H1 (cell line): ENCODE results near the gene ZNF33A. TPM values are rescaled to one million over a fixed set of nuclear protein-coding genes. Genes with fewer than 3 reads are reported as not detected.

Experiments
- ASH2L ChIP-seq: fragments of 200-600, 300-600 bp; sonication (generic); IDR thresholded peaks from one replicate; pipeline ENCODE4 v1.7.1; 2017; ENCODE audit warnings: low read length
- BCL11A ChIP-seq, 2 experiments: IDR thresholded peaks; one replicate each; pipeline ENCODE4 v1.6.1; 2011; ENCODE audit warnings: low read depth in 2 of 2, low read length in 2 of 2, mild to moderate bottlenecking in 2 of 2
- BRCA1 ChIP-seq: IDR thresholded peaks from 2 replicates; pipeline ENCODE4 v1.6.1; 2012; ENCODE audit warnings: low read depth, low read length, improper control_type of control experiment
- CHD2 ChIP-seq: IDR thresholded peaks from 2 replicates; pipeline ENCODE4 v1.6.1; 2012; ENCODE audit warnings: low read length, improper control_type of control experiment
- GABPA ChIP-seq: IDR thresholded peaks from 2 replicates; pipeline ENCODE4 v1.6.1; 2011; ENCODE audit warnings: mild to moderate bottlenecking, low read length, moderate library complexity, borderline replicate concordance; ENCODE audit not compliant: insufficient read depth
- GTF2F1 ChIP-seq: IDR thresholded peaks from 2 replicates; pipeline ENCODE4 v1.6.1; 2012; ENCODE audit warnings: low read depth, low read length, improper control_type of control experiment, borderline replicate concordance
- PHF8 ChIP-seq: fragments of 200-600 bp; sonication (generic); conservative IDR thresholded peaks from 2 replicates; pipeline ENCODE4 v1.7.1; 2012; ENCODE audit warnings: low read depth, mild to moderate bottlenecking, inconsistent platforms, low read length, moderate library complexity
- SIN3A ChIP-seq, 2 experiments: IDR thresholded peaks in 1 of 2; conservative IDR thresholded peaks in 1 of 2; 2 replicates each; pipeline ENCODE4 v1.6.1; 2011 to 2012; ENCODE audit warnings: low read length in 2 of 2, improper control_type of control experiment in 1 of 2, low read depth in 1 of 2, mild to moderate bottlenecking in 1 of 2
- TAF1 ChIP-seq: IDR thresholded peaks from 2 replicates; pipeline ENCODE4 v1.6.1; 2011; ENCODE audit warnings: mild to moderate bottlenecking, low read depth, low read length
- TAF7 ChIP-seq: optimal IDR thresholded peaks from 2 replicates; pipeline ENCODE3; 2011; ENCODE audit warnings: low read depth, mild to moderate bottlenecking, inconsistent platforms, low read length, moderate library complexity, borderline replicate concordance
- polyA plus RNA-seq, 7 experiments: library from polyadenylated mRNA; depleted of rRNA in 3 of 7; stranded (reverse) in 5 of 7; unstranded in 2 of 7; fragments of >200 nt in 5 of 7; fragments of 200-250 nt in 2 of 7; gene quantifications; 1 replicate in 5 of 7; 2 replicates in 1 of 7; 4 replicates in 1 of 7; pipeline versions ENCODE4 v1.2.1 to v1.2.3, GENCODE V29; 2011 to 2013; ENCODE audit warnings: missing spikeins in 2 of 7, mixed read lengths in 2 of 7
- total RNA-seq: library from RNA; stranded (reverse); fragmentation: NEBNext Ultra II Directional; extraction: Animal tissue kit (Norgen Biotek cat#: 25700); gene quantifications from 2 replicates; pipeline ENCODE4 v1.2.1, GENCODE V29; 2021
- TF ChIP-seq, protein P1 (sequence below): fragments of 300-600 bp; sonication (generic); IDR thresholded peaks from 2 replicates; pipeline ENCODE4 v1.7.1; 2012; ENCODE audit warnings: low read length, moderate library complexity, mild to moderate bottlenecking, inconsistent platforms; ENCODE audit not compliant: insufficient replicate concordance

The ZNF33A gene
- total and polyA plus RNA-seq, 2 of the 8 experiments (the other 6 are each of a cell fraction or from before 2014, with no cell fraction given), result 6.0 to 48.3 TPM

GRCh38 chr10:38093816-38094157, 83.3 kb downstream of the ZNF33A start (continued):
- TF ChIP-seq, protein P1, sequence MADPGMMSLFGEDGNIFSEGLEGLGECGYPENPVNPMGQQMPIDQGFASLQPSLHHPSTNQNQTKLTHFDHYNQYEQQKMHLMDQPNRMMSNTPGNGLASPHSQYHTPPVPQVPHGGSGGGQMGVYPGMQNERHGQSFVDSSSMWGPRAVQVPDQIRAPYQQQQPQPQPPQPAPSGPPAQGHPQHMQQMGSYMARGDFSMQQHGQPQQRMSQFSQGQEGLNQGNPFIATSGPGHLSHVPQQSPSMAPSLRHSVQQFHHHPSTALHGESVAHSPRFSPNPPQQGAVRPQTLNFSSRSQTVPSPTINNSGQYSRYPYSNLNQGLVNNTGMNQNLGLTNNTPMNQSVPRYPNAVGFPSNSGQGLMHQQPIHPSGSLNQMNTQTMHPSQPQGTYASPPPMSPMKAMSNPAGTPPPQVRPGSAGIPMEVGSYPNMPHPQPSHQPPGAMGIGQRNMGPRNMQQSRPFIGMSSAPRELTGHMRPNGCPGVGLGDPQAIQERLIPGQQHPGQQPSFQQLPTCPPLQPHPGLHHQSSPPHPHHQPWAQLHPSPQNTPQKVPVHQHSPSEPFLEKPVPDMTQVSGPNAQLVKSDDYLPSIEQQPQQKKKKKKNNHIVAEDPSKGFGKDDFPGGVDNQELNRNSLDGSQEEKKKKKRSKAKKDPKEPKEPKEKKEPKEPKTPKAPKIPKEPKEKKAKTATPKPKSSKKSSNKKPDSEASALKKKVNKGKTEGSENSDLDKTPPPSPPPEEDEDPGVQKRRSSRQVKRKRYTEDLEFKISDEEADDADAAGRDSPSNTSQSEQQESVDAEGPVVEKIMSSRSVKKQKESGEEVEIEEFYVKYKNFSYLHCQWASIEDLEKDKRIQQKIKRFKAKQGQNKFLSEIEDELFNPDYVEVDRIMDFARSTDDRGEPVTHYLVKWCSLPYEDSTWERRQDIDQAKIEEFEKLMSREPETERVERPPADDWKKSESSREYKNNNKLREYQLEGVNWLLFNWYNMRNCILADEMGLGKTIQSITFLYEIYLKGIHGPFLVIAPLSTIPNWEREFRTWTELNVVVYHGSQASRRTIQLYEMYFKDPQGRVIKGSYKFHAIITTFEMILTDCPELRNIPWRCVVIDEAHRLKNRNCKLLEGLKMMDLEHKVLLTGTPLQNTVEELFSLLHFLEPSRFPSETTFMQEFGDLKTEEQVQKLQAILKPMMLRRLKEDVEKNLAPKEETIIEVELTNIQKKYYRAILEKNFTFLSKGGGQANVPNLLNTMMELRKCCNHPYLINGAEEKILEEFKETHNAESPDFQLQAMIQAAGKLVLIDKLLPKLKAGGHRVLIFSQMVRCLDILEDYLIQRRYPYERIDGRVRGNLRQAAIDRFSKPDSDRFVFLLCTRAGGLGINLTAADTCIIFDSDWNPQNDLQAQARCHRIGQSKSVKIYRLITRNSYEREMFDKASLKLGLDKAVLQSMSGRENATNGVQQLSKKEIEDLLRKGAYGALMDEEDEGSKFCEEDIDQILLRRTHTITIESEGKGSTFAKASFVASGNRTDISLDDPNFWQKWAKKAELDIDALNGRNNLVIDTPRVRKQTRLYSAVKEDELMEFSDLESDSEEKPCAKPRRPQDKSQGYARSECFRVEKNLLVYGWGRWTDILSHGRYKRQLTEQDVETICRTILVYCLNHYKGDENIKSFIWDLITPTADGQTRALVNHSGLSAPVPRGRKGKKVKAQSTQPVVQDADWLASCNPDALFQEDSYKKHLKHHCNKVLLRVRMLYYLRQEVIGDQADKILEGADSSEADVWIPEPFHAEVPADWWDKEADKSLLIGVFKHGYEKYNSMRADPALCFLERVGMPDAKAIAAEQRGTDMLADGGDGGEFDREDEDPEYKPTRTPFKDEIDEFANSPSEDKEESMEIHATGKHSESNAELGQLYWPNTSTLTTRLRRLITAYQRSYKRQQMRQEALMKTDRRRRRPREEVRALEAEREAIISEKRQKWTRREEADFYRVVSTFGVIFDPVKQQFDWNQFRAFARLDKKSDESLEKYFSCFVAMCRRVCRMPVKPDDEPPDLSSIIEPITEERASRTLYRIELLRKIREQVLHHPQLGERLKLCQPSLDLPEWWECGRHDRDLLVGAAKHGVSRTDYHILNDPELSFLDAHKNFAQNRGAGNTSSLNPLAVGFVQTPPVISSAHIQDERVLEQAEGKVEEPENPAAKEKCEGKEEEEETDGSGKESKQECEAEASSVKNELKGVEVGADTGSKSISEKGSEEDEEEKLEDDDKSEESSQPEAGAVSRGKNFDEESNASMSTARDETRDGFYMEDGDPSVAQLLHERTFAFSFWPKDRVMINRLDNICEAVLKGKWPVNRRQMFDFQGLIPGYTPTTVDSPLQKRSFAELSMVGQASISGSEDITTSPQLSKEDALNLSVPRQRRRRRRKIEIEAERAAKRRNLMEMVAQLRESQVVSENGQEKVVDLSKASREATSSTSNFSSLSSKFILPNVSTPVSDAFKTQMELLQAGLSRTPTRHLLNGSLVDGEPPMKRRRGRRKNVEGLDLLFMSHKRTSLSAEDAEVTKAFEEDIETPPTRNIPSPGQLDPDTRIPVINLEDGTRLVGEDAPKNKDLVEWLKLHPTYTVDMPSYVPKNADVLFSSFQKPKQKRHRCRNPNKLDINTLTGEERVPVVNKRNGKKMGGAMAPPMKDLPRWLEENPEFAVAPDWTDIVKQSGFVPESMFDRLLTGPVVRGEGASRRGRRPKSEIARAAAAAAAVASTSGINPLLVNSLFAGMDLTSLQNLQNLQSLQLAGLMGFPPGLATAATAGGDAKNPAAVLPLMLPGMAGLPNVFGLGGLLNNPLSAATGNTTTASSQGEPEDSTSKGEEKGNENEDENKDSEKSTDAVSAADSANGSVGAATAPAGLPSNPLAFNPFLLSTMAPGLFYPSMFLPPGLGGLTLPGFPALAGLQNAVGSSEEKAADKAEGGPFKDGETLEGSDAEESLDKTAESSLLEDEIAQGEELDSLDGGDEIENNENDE, result no peak
- TF ChIP-seq BRCA1 (no peak), BCL11A (IDR thresholded peaks at IDR 0.05; ENCODE audit: low read depth in 2 of 2, low read length in 2 of 2) (no peak), CHD2 (no peak), TAF1 (no peak), ASH2L (no peak), PHF8 (no peak), GTF2F1 (no peak), SIN3A (conservative IDR thresholded peaks at IDR 0.05 in 1 of 2, IDR thresholded peaks at IDR 0.05 in 1 of 2; ENCODE audit: low read depth in 1 of 2, low read length in 2 of 2) (no peak), GABPA (no peak), TAF7 (no peak)
